Astrocyte (in vitro differentiated cells and primary cell): Measurements from ENCODE around the gene DRD4. TPM values are rescaled to one million over a fixed set of nuclear protein-coding genes. Genes with fewer than 3 reads are reported as not detected.

Source experiments
- DNase-seq: peaks from one replicate; pipeline ENCODE4 v3.0.0-alpha.2; 2010; ENCODE audit warnings: low read depth
- FAIRE-seq: peaks from 2 replicates; lab custom pipeline; 2011; peaks lifted over from hg19 to GRCh38; lab: Jason Lieb, UNC
- H2AFZ ChIP-seq: 2 replicates; pipeline ENCODE4 v1.6.0; 2012; ENCODE audit warnings: low read depth, low read length, inconsistent platforms
- H3K27ac ChIP-seq: 2 replicates; pipeline ENCODE4 v1.5.1; 2011; ENCODE audit warnings: low read depth, low read length, inconsistent platforms
- H3K27me3 ChIP-seq: 2 replicates; pipeline ENCODE4 v1.6.0; 2011; ENCODE audit warnings: low read length, inconsistent platforms; ENCODE audit not compliant: insufficient read depth
- H3K36me3 ChIP-seq: 2 replicates; pipeline ENCODE4 v1.5.1; 2011; ENCODE audit warnings: low read length, inconsistent platforms; ENCODE audit not compliant: insufficient read depth
- H3K4me1 ChIP-seq: 2 replicates; pipeline ENCODE4 v1.5.1; 2011; ENCODE audit warnings: low read length, inconsistent platforms; ENCODE audit not compliant: insufficient read depth
- H3K4me2 ChIP-seq: 2 replicates; pipeline ENCODE4 v1.6.0; 2012; ENCODE audit warnings: low read length, inconsistent platforms
- H3K4me3 ChIP-seq: 2 replicates; pipeline ENCODE4 v1.5.1; 2011; ENCODE audit warnings: low read depth, mild to moderate bottlenecking, low read length, inconsistent platforms; ENCODE audit not compliant: insufficient read depth
- H3K79me2 ChIP-seq: 2 replicates; pipeline ENCODE4 v1.6.0; 2012; ENCODE audit warnings: mild to moderate bottlenecking, low read length, inconsistent platforms; ENCODE audit not compliant: insufficient read depth
- H3K9ac ChIP-seq: 2 replicates; pipeline ENCODE4 v1.6.0; 2012; ENCODE audit warnings: mild to moderate bottlenecking, low read length, inconsistent platforms
- H3K9me3 ChIP-seq: 2 replicates; pipeline ENCODE4 v1.5.1; 2012; ENCODE audit warnings: low read depth, mild to moderate bottlenecking, low read length, inconsistent platforms; ENCODE audit not compliant: insufficient read depth
- H4K20me1 ChIP-seq: 2 replicates; pipeline ENCODE4 v1.6.0; 2012; ENCODE audit warnings: low read length, inconsistent platforms; ENCODE audit not compliant: insufficient read depth
- H3K27ac Mint-ChIP-seq: one replicate; pipeline ENCODE4 v1.8.0; 2021; ENCODE audit warnings: mild to moderate bottlenecking, mixed read lengths; ENCODE audit not compliant: unreplicated experiment
- H3K27me3 Mint-ChIP-seq: one replicate; pipeline ENCODE4 v1.8.0; 2021; ENCODE audit warnings: low read depth, mixed read lengths; ENCODE audit not compliant: unreplicated experiment
- H3K36me3 Mint-ChIP-seq: one replicate; pipeline ENCODE4 v1.8.0; 2021; ENCODE audit warnings: low read depth, mixed read lengths; ENCODE audit not compliant: unreplicated experiment
- H3K4me1 Mint-ChIP-seq: one replicate; pipeline ENCODE4 v1.8.0; 2021; ENCODE audit warnings: low read depth, mixed read lengths; ENCODE audit not compliant: unreplicated experiment
- H3K4me3 Mint-ChIP-seq: one replicate; pipeline ENCODE4 v1.8.0; 2021; ENCODE audit warnings: mild to moderate bottlenecking, moderate library complexity, mixed read lengths; ENCODE audit not compliant: unreplicated experiment
- H3K9me3 Mint-ChIP-seq: one replicate; pipeline ENCODE4 v1.8.0; 2021; ENCODE audit warnings: mild to moderate bottlenecking, mixed read lengths; ENCODE audit not compliant: unreplicated experiment
- CTCF ChIP-seq: IDR thresholded peaks from 2 replicates; pipeline ENCODE4 v1.5.1; 2011; ENCODE audit warnings: low read depth, mild to moderate bottlenecking, inconsistent platforms, low read length, moderate library complexity; ENCODE audit not compliant: insufficient read depth
- EZH2 ChIP-seq: IDR thresholded peaks from 2 replicates; pipeline ENCODE4 v1.6.1; 2012; ENCODE audit warnings: mild to moderate bottlenecking, low read length, inconsistent platforms; ENCODE audit not compliant: insufficient read depth
- total RNA-seq: library from RNA; stranded (reverse); gene quantifications from 2 replicates; pipeline ENCODE4 v1.2.1, GENCODE V29; 2021

The DRD4 gene
- total RNA-seq, 1 donor from 2014 or later: 9.9 TPM

GRCh38 chr11:613369-613968, 23.6 kb upstream of the DRD4 start:
- Mint-ChIP-seq H3K4me1 (peaks cover 5% of the 10 kb centered on the region), H3K27ac (no peak overlapping the region)
- no peak for FAIRE-seq

GRCh38 chr11:614021-614622, 22.9 kb upstream of the DRD4 start:
- H3K9me3 ChIP-seq: no peaks in the 10 kb centered on the region
- H3K36me3 ChIP-seq: peaks cover 6% of the 10 kb centered on the region
- peaks cover 5% of the 10 kb centered on the region for H3K4me1 Mint-ChIP-seq
- H2AFZ ChIP-seq: no peak overlapping the region
- peak overlapping the region; percentile 99 for H3K4me2 ChIP-seq
- DNase-seq (no peak), FAIRE-seq (no peak)
- no peaks in the 10 kb centered on the region for H3K27me3 Mint-ChIP-seq
- peak overlapping the region; percentile 81 for H3K4me3 Mint-ChIP-seq
- TF ChIP-seq CTCF (no peak), EZH2 (no peak)
- no peaks in the 10 kb centered on the region for H3K27me3 ChIP-seq
- H3K27ac Mint-ChIP-seq: peak overlapping the region; percentile 91
- peaks cover 10% of the 10 kb centered on the region for H3K36me3 Mint-ChIP-seq
- no peak overlapping the region for H3K27ac ChIP-seq
- H3K4me3 ChIP-seq: no peak overlapping the region
- H4K20me1 ChIP-seq: peaks cover 51% of the 10 kb centered on the region
- peaks cover 5% of the 10 kb centered on the region for H3K79me2 ChIP-seq
- H3K9me3 Mint-ChIP-seq: no peaks in the 10 kb centered on the region
- peaks cover 11% of the 10 kb centered on the region for H3K4me1 ChIP-seq
- no peak overlapping the region for H3K9ac ChIP-seq

More at GRCh38 chr11:613369-613968, 23.6 kb upstream of the DRD4 start:
- Histone ChIP-seq H3K4me2 (no peak overlapping the region), H3K79me2 (peaks cover 5% of the 10 kb centered on the region), H3K4me3 (no peak overlapping the region), H3K4me1 (peaks cover 11% of the 10 kb centered on the region), H2AFZ (no peak overlapping the region), H3K9me3 (no peaks in the 10 kb centered on the region), H3K27ac (no peak overlapping the region), H4K20me1 (peaks cover 58% of the 10 kb centered on the region), H3K36me3 (peaks cover 6% of the 10 kb centered on the region), H3K27me3 (no peaks in the 10 kb centered on the region), H3K9ac (no peak overlapping the region)
- no peak for TF ChIP-seq CTCF
- TF ChIP-seq EZH2: no peak
- Mint-ChIP-seq H3K27me3 (no peaks in the 10 kb centered on the region), H3K36me3 (peaks cover 12% of the 10 kb centered on the region), H3K9me3 (no peaks in the 10 kb centered on the region), H3K4me3 (no peak overlapping the region)
- DNase-seq: no peak
